ENCODE measurements around the gene TSNAXIP1. TPM values are rescaled to one million over a fixed set of nuclear protein-coding genes. Genes with fewer than 3 reads are reported as not detected.

The TSNAXIP1 gene
- total and polyA plus RNA-seq, 5 donors from 2014 or later, result 0.39 TPM; not detected in 4

- DNase-seq, result peak; percentile 92 to 97 (median 96)
- H3K9me3 Mint-ChIP-seq, result no peaks in the 10 kb centered on the region
- H3K27ac Mint-ChIP-seq, result peak within 1 kb of the TSS; percentile 91 to 93 (median 93)
- Histone ChIP-seq H3K4me1 (ENCODE audit: control insufficient read depth, insufficient read depth, low read length, poor library complexity, severe bottlenecking) (peaks cover 52% of the 10 kb centered on the region), H3K27me3 (ENCODE audit: control insufficient read depth, insufficient read depth, low read length) (no peaks in the 10 kb centered on the region), H3K9me3 (ENCODE audit: control insufficient read depth in 2 of 2, low read length in 2 of 2) (no peaks in the 10 kb centered on the region), H3K27ac (ENCODE audit: insufficient read depth, low read length, poor library complexity, severe bottlenecking) (peak within 1 kb of the TSS; percentile 97), H3K36me3 (ENCODE audit: control insufficient read depth, insufficient read depth, low read length) (no peaks in the 10 kb centered on the region), H3K4me3 (ENCODE audit: low read depth, low read length) (peak within 1 kb of the TSS; percentile 80)
- peaks cover 15 to 65% (median 34%) of the 10 kb centered on the region in 4 donors for H3K4me1 Mint-ChIP-seq
- peak; percentile 68 to 71 for ATAC-seq (ENCODE audit: low read depth in 2 of 2)
- H3K27me3 Mint-ChIP-seq, result no peaks in the 10 kb centered on the region
- H3K36me3 Mint-ChIP-seq, result no peaks in the 10 kb centered on the region
- H3K4me3 Mint-ChIP-seq, result peak within 1 kb of the TSS; percentile 88 to 95 (median 90)
These were observed 39.8 kb downstream of the TSNAXIP1 start, which contains the start of gene NUTF2 for GRCh38 chr16:67846320-67847063. TSS of gene NUTF2 (plus strand) at chr16:67846933. CDS start at chr16:67865131, 18,198 bp downstream.

DNA sequence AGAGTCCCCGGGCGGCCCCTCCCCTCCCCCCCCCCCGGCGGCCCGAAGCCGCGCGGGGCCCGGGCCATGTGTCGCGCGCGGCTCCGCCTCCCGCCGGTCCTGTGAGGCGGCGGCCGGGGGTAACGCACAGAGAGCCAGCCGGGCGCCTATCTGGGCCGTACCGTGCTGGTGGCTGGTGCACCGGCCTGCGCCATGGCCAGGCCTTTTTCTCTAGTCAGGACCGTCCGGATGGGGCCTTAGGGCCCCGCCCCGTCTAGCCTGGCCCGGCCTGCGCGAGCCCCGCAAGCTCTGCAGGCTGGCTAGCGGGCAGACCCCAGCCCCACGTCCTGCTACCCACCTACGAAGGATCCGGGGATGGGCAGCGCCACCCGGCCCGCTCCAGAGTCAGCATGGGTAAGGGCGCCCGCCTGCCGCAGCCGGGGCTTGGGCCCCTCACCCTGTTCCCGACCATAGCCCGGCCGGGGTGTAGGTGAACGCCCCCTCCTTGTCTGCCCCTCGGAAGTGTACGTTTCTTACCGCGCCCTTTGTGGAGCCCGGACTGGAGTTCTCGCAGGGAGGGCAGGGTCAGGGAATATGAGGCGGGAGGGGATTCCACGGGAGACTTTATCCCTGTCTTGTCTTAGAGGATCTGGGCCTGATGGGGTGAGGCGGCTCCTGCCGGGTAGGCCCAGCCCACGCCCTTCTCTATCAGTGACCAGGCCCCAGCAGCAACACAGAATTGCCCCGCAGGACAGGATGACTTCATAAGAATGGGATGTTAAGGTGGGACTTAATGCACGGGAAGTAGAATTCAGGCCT is 40.6 kb downstream of the TSNAXIP1 start, which contains the start of gene CENPT:
Gene CENPT, minus strand, starts transcription at position 630 of the 798 bp plus-strand sequence. CDS start 13,834 bp downstream, outside the sequence.
- Histone ChIP-seq H3K9me3 (ENCODE audit: control insufficient read depth in 2 of 2, low read length in 2 of 2) (no peaks in the 10 kb centered on the region), H3K27ac (ENCODE audit: insufficient read depth, low read length, poor library complexity, severe bottlenecking) (peak within 1 kb of the TSS; percentile 97), H3K4me3 (ENCODE audit: low read depth, low read length) (peak within 1 kb of the TSS; percentile 80), H3K36me3 (ENCODE audit: control insufficient read depth, insufficient read depth, low read length) (no peaks in the 10 kb centered on the region), H3K4me1 (ENCODE audit: control insufficient read depth, insufficient read depth, low read length, poor library complexity, severe bottlenecking) (peaks cover 50% of the 10 kb centered on the region), H3K27me3 (ENCODE audit: control insufficient read depth, insufficient read depth, low read length) (no peaks in the 10 kb centered on the region)
- Mint-ChIP-seq H3K4me1 (peaks cover 13 to 59% (median 32%) of the 10 kb centered on the region in 4 donors), H3K4me3 (peak within 1 kb of the TSS; percentile 88 to 95 (median 90)), H3K27me3 (no peaks in the 10 kb centered on the region), H3K27ac (peak within 1 kb of the TSS; percentile 82 to 93 (median 92)), H3K36me3 (no peaks in the 10 kb centered on the region), H3K9me3 (no peaks in the 10 kb centered on the region)
- peak in 1 of 3 donors; percentile 72 for DNase-seq
- ATAC-seq (ENCODE audit: low read depth in 2 of 2), result peak; percentile 37 to 43

GRCh38 chr16:67848118-67848517 is 41.4 kb downstream of the TSNAXIP1 start:
- Mint-ChIP-seq H3K36me3 (no peaks in the 10 kb centered on the region), H3K27ac (peak overlapping the region in 2 of 3 donors; percentile 5 to 78), H3K4me1 (peaks cover 13 to 55% (median 28%) of the 10 kb centered on the region in 4 donors), H3K4me3 (peak overlapping the region; percentile 86 to 94 (median 90)), H3K9me3 (no peaks in the 10 kb centered on the region), H3K27me3 (no peaks in the 10 kb centered on the region)
- Histone ChIP-seq H3K4me1 (ENCODE audit: control insufficient read depth, insufficient read depth, low read length, poor library complexity, severe bottlenecking) (peaks cover 48% of the 10 kb centered on the region), H3K36me3 (ENCODE audit: control insufficient read depth, insufficient read depth, low read length) (no peaks in the 10 kb centered on the region), H3K27me3 (ENCODE audit: control insufficient read depth, insufficient read depth, low read length) (no peaks in the 10 kb centered on the region), H3K27ac (ENCODE audit: insufficient read depth, low read length, poor library complexity, severe bottlenecking) (no peak overlapping the region), H3K4me3 (ENCODE audit: low read depth, low read length) (peak overlapping the region; percentile 33), H3K9me3 (ENCODE audit: control insufficient read depth in 2 of 2, low read length in 2 of 2) (no peaks in the 10 kb centered on the region)
- DNase-seq, result no peak
- no peak for ATAC-seq (ENCODE audit: low read depth in 2 of 2)

DNA sequence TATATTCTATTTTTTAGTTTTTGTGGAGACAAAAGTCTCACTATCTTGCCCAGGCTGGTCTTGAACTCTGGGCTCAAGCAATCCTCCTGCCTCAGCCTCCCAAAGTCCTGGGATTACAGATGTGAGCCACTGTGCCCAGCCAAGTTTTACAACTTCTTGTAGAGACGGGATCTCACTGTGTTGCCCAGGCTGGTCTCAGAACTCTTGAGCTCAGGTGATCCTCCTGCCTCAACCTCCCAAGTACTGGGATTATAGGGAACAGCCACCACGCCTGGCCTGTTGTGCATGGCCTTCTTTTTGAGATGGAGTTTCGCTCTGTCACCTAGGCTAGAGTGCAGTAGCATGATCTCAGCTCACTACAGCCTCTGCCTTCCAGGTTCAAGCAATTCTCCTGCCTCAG is 47.0 kb downstream of the TSNAXIP1 start:
- no peaks in the 10 kb centered on the region for H3K9me3 ChIP-seq (ENCODE audit: control insufficient read depth in 2 of 2, low read length in 2 of 2)
- ATAC-seq (ENCODE audit: low read depth in 2 of 2) (no peak), DNase-seq (no peak)
- H3K4me3 ChIP-seq (ENCODE audit: low read depth, low read length), result no peak overlapping the region
- no peak overlapping the region for H3K27ac ChIP-seq (ENCODE audit: insufficient read depth, low read length, poor library complexity, severe bottlenecking)
- H3K4me3 Mint-ChIP-seq, result no peak overlapping the region
- H3K36me3 ChIP-seq (ENCODE audit: control insufficient read depth, insufficient read depth, low read length), result no peaks in the 10 kb centered on the region
- H3K27me3 Mint-ChIP-seq, result no peaks in the 10 kb centered on the region
- no peaks in the 10 kb centered on the region for H3K27me3 ChIP-seq (ENCODE audit: control insufficient read depth, insufficient read depth, low read length)
- peaks cover 4 to 49% (median 19%) of the 10 kb centered on the region in 4 donors for H3K4me1 Mint-ChIP-seq
- no peaks in the 10 kb centered on the region for H3K9me3 Mint-ChIP-seq
- H3K36me3 Mint-ChIP-seq, result peaks cover 4% of the 10 kb centered on the region
- no peak overlapping the region for H3K27ac Mint-ChIP-seq
- no peaks in the 10 kb centered on the region for H3K4me1 ChIP-seq (ENCODE audit: control insufficient read depth, insufficient read depth, low read length, poor library complexity, severe bottlenecking)

GRCh38 chr16:67855789-67856188 is 49.1 kb downstream of the TSNAXIP1 start:
- DNase-seq (no peak), ATAC-seq (ENCODE audit: low read depth in 2 of 2) (no peak)
- Histone ChIP-seq H3K4me3 (ENCODE audit: low read depth, low read length) (no peak overlapping the region), H3K27me3 (ENCODE audit: control insufficient read depth, insufficient read depth, low read length) (no peaks in the 10 kb centered on the region), H3K9me3 (ENCODE audit: control insufficient read depth in 2 of 2, low read length in 2 of 2) (no peaks in the 10 kb centered on the region), H3K36me3 (ENCODE audit: control insufficient read depth, insufficient read depth, low read length) (no peaks in the 10 kb centered on the region), H3K27ac (ENCODE audit: insufficient read depth, low read length, poor library complexity, severe bottlenecking) (no peak overlapping the region), H3K4me1 (ENCODE audit: control insufficient read depth, insufficient read depth, low read length, poor library complexity, severe bottlenecking) (no peaks in the 10 kb centered on the region)
- Mint-ChIP-seq H3K27me3 (no peaks in the 10 kb centered on the region), H3K9me3 (no peaks in the 10 kb centered on the region), H3K4me3 (no peak overlapping the region), H3K4me1 (peaks cover 4 to 36% (median 17%) of the 10 kb centered on the region in 4 donors), H3K27ac (no peak overlapping the region), H3K36me3 (peaks cover 7% of the 10 kb centered on the region)

- Mint-ChIP-seq H3K36me3 (peaks cover 9% of the 10 kb centered on the region), H3K27me3 (no peaks in the 10 kb centered on the region), H3K4me3 (peak overlapping the region in 1 of 4 donors; percentile 75), H3K27ac (peak overlapping the region in 1 of 3 donors; percentile 79), H3K9me3 (no peaks in the 10 kb centered on the region), H3K4me1 (peaks cover 4 to 46% (median 18%) of the 10 kb centered on the region in 4 donors)
- ATAC-seq (ENCODE audit: low read depth in 2 of 2), result no peak
- Histone ChIP-seq H3K27ac (ENCODE audit: insufficient read depth, low read length, poor library complexity, severe bottlenecking) (no peak overlapping the region), H3K4me3 (ENCODE audit: low read depth, low read length) (no peak overlapping the region), H3K4me1 (ENCODE audit: control insufficient read depth, insufficient read depth, low read length, poor library complexity, severe bottlenecking) (no peaks in the 10 kb centered on the region), H3K9me3 (ENCODE audit: control insufficient read depth in 2 of 2, low read length in 2 of 2) (no peaks in the 10 kb centered on the region), H3K27me3 (ENCODE audit: control insufficient read depth, insufficient read depth, low read length) (no peaks in the 10 kb centered on the region), H3K36me3 (ENCODE audit: control insufficient read depth, insufficient read depth, low read length) (no peaks in the 10 kb centered on the region)
- no peak for DNase-seq
These were observed 50.3 kb downstream of the TSNAXIP1 start for GRCh38 chr16:67856927-67857546.

DNA sequence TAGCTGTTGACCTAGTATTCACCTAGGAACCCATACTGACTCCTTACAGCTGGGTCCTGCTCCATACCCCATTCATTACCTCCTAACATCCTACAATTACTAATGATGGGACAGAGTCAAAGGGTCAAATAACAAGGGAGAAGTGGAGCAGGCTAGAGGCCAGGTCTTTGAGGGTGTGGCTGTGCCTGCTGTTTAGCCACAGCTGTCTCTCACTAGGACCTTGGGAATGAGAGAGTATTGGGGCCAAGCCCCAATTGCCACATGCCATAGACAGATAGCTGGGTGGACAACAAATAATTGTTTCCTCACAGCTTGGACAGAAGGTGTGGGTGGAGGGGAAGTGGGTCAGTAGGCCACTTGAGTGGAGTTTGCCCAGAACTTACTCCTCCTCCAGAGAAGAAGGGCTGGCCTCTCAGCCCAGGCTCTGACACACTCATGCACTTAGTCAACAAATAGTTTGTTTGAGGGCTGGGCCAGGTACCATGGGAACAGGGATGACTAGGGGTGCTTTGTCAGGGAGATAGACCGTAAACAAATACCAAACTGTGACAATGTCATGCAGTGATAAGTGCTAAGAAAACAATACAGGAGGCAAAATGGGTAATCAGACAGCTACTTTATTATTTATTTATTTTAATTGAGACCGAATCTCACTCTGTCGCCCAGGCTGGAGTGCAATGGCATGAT is 51.0 kb downstream of the TSNAXIP1 start:
- H3K4me1 Mint-ChIP-seq, result peaks cover 4 to 47% (median 20%) of the 10 kb centered on the region in 4 donors

More for the DNA sequence above, 51.0 kb downstream of the TSNAXIP1 start:
- ATAC-seq (ENCODE audit: low read depth in 2 of 2) (peak; percentile 71 to 74), DNase-seq (no peak)
- H3K27me3 ChIP-seq (ENCODE audit: control insufficient read depth, insufficient read depth, low read length), result no peaks in the 10 kb centered on the region
- no peak overlapping the region for H3K27ac ChIP-seq (ENCODE audit: insufficient read depth, low read length, poor library complexity, severe bottlenecking)
- no peaks in the 10 kb centered on the region for H3K4me1 ChIP-seq (ENCODE audit: control insufficient read depth, insufficient read depth, low read length, poor library complexity, severe bottlenecking)
- H3K9me3 ChIP-seq (ENCODE audit: control insufficient read depth in 2 of 2, low read length in 2 of 2), result no peaks in the 10 kb centered on the region
- H3K9me3 Mint-ChIP-seq, result no peaks in the 10 kb centered on the region
- no peaks in the 10 kb centered on the region for H3K27me3 Mint-ChIP-seq
- peak overlapping the region in 2 of 4 donors; percentile 28 to 75 for H3K4me3 Mint-ChIP-seq
- no peaks in the 10 kb centered on the region for H3K36me3 ChIP-seq (ENCODE audit: control insufficient read depth, insufficient read depth, low read length)
- H3K4me3 ChIP-seq (ENCODE audit: low read depth, low read length), result no peak overlapping the region
- peaks cover 9% of the 10 kb centered on the region for H3K36me3 Mint-ChIP-seq
- H3K27ac Mint-ChIP-seq, result peak overlapping the region; percentile 72 to 79 (median 75)
